Uterus (tissue), 4 donors: Measurements from ENCODE around the gene ZNF287. TPM values are rescaled to one million over a fixed set of nuclear protein-coding genes. Genes with fewer than 3 reads are reported as not detected.
"Not testable (repeated sequence)": the region's sequence is repeated elsewhere in the genome, so short reads cannot be mapped to it uniquely, and the experiment has no call there.

Source experiments
- DNase-seq, 2 donors: peaks; one replicate each; pipeline ENCODE4 v3.0.0-alpha.2; 2019 to 2020
- H3K27ac ChIP-seq, 2 donors: fragments of 200-600 bp; sonication (generic); 1 replicate in 1 of 2; 2 replicates in 1 of 2; pipeline ENCODE4 v1.5.1; 2016 to 2018
- H3K27me3 ChIP-seq, 2 donors: fragments of 200-600 bp; sonication (generic); one replicate each; pipeline ENCODE4 v1.5.1; 2018 to 2019; ENCODE audit warnings: control low read depth in 1 of 2
- H3K36me3 ChIP-seq, 2 donors: fragments of 200-600 bp; sonication (generic); one replicate each; pipeline ENCODE4 v1.5.1; 2019; ENCODE audit warnings: control low read depth in 1 of 2
- H3K4me1 ChIP-seq, 2 donors: fragments of 200-600 bp; sonication (generic); one replicate each; pipeline ENCODE4 v1.5.1; 2018 to 2019; ENCODE audit warnings: control low read depth in 1 of 2
- H3K4me3 ChIP-seq, 2 donors: fragments of 200-600 bp; sonication (generic); 1 replicate in 1 of 2; 2 replicates in 1 of 2; pipeline ENCODE4 v1.5.1; 2018 to 2019; ENCODE audit warnings: mild to moderate bottlenecking in 1 of 2
- H3K9me3 ChIP-seq, 2 donors: fragments of 200-600 bp; sonication (generic); one replicate each; pipeline ENCODE4 v1.5.1; 2019; ENCODE audit warnings: control low read depth in 1 of 2
- POLR2A ChIP-seq, 2 donors: fragments of 450-650 bp; IDR thresholded peaks; one replicate each; pipeline ENCODE4 v1.6.1; 2016; ENCODE audit warnings: antibody characterized with exemption in 2 of 2, mild to moderate bottlenecking in 1 of 2, moderate library complexity in 1 of 2
- intact Hi-C: fragments of 100-400 bp; cut with DNase I; formaldehyde crosslinking; loops from one replicate; pipeline ENCODE4 v1.15.1; 2023; ENCODE audit warnings: low total_unique reads
- total RNA-seq, 4 donors: library from RNA; depleted of rRNA in 3 of 4; stranded (reverse); fragments of >200 nt in 3 of 4; gene quantifications; one replicate each; pipeline versions ENCODE4 v1.1.0 to v1.2.4, GENCODE V29; 2014 to 2023
- TF ChIP-seq, protein P1 (sequence below), 4 experiments: fragments of 200-600 bp in 2 of 4; fragments of 450-650 bp in 2 of 4; sonication (generic) in 2 of 4; IDR thresholded peaks; one replicate each; pipeline ENCODE4 v1.5.1; 2016 to 2019; ENCODE audit warnings: antibody characterized with exemption in 4 of 4, mild to moderate bottlenecking in 2 of 4, moderate library complexity in 1 of 4
- donor health status: DM: yes; HTN: yes; CAD: no.

The ZNF287 gene
- total RNA-seq, 4 donors from 2014 or later: 4.6 to 29.5 (median 5.4) TPM

DNA sequence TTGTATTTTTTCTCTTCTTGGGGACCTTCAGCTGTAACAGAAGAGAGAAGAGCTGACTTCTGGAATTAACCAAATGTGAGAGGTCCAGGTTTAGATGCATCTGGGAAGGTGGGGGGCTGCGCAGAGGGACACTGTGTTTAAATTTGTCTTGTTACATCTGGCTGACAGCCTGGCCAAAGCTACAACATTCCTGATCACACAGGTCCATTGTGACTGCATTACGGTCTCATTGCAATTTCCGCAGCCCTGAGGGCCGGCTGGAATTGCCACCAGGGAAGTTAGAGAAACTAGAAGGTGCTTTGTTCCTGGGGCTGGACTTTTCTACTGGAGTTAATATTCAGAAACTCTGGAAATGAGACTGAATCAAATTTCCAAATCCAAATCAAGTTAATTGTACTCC, 39.1 kb downstream of the ZNF287 start:
- H3K9me3 ChIP-seq: no peaks in the 10 kb centered on the region
- no peaks in the 10 kb centered on the region for H3K36me3 ChIP-seq
- TF ChIP-seq POLR2A (IDR thresholded peaks at IDR 0.05): no peak
- TF ChIP-seq, protein P1, sequence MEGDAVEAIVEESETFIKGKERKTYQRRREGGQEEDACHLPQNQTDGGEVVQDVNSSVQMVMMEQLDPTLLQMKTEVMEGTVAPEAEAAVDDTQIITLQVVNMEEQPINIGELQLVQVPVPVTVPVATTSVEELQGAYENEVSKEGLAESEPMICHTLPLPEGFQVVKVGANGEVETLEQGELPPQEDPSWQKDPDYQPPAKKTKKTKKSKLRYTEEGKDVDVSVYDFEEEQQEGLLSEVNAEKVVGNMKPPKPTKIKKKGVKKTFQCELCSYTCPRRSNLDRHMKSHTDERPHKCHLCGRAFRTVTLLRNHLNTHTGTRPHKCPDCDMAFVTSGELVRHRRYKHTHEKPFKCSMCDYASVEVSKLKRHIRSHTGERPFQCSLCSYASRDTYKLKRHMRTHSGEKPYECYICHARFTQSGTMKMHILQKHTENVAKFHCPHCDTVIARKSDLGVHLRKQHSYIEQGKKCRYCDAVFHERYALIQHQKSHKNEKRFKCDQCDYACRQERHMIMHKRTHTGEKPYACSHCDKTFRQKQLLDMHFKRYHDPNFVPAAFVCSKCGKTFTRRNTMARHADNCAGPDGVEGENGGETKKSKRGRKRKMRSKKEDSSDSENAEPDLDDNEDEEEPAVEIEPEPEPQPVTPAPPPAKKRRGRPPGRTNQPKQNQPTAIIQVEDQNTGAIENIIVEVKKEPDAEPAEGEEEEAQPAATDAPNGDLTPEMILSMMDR (IDR thresholded peaks at IDR 0.05): no peak
- H3K27ac ChIP-seq: no peak overlapping the region
- no peaks in the 10 kb centered on the region for H3K27me3 ChIP-seq
- H3K4me3 ChIP-seq: no peak overlapping the region
- intact Hi-C loops: no loop called here
- DNase-seq: no peak
- H3K4me1 ChIP-seq: no peaks in the 10 kb centered on the region

- Histone ChIP-seq H3K4me1 (no peaks in the 10 kb centered on the region), H3K9me3 (no peaks in the 10 kb centered on the region), H3K27me3 (no peaks in the 10 kb centered on the region), H3K4me3 (no peak overlapping the region), H3K27ac (no peak overlapping the region), H3K36me3 (no peaks in the 10 kb centered on the region)
- DNase-seq: no peak
- no peak for TF ChIP-seq POLR2A (IDR thresholded peaks at IDR 0.05)
- intact Hi-C loops: no loop called here
Measured at GRCh38 chr17:16527298-16527697, 41.7 kb downstream of the ZNF287 start.

DNA sequence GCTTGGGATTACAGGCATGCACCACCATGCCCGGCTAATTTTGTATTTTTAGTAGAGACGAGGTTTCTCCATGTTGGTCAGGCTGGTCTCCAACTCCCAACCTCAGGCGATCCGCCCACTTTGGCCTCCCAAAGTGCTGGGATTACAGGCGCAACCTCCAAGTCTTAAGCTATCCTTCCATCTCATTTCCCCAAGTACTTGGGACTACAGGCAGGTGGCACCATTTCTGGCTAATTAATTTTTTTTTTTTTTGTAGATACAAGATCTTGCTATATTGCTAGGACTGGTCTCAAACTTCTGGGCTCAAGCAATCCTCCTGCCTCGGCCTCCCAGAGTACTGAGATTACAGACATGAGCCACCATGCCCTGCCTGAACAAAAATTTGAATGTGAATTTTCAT, 43.4 kb downstream of the ZNF287 start:
- intact Hi-C loops, H3K36me3 ChIP-seq, H3K4me3 ChIP-seq, H3K27me3 ChIP-seq, H3K27ac ChIP-seq, H3K4me1 ChIP-seq, H3K9me3 ChIP-seq, DNase-seq: not testable (repeated sequence)

- Histone ChIP-seq H3K27me3 (no peaks in the 10 kb centered on the region), H3K4me3 (no peak overlapping the region), H3K4me1 (no peaks in the 10 kb centered on the region), H3K27ac (peak overlapping the region; percentile 42 to 52), H3K36me3 (no peaks in the 10 kb centered on the region), H3K9me3 (no peaks in the 10 kb centered on the region)
- DNase-seq: peak; percentile 78 to 84
- TF ChIP-seq POLR2A (IDR thresholded peaks at IDR 0.05): no peak
- TF ChIP-seq, protein P1 (IDR thresholded peaks at IDR 0.05): peak; percentile 91 to 94 (median 92)
- intact Hi-C loops: loop anchor here (1.0 kb wide), 1 partner anchor 68 kb away; no protein-coding TSS in a partner anchor
Measured at GRCh38 chr17:16521070-16521727, 47.8 kb downstream of the ZNF287 start.

GRCh38 chr17:16519021-16519420, 50.0 kb downstream of the ZNF287 start:
- Histone ChIP-seq H3K27ac (no peak overlapping the region), H3K36me3 (no peaks in the 10 kb centered on the region), H3K4me1 (no peaks in the 10 kb centered on the region), H3K9me3 (no peaks in the 10 kb centered on the region), H3K4me3 (no peak overlapping the region), H3K27me3 (no peaks in the 10 kb centered on the region)
- TF ChIP-seq, protein P1 (IDR thresholded peaks at IDR 0.05): no peak
- TF ChIP-seq POLR2A (IDR thresholded peaks at IDR 0.05): no peak
- intact Hi-C loops: no loop called here
- no peak for DNase-seq

DNA sequence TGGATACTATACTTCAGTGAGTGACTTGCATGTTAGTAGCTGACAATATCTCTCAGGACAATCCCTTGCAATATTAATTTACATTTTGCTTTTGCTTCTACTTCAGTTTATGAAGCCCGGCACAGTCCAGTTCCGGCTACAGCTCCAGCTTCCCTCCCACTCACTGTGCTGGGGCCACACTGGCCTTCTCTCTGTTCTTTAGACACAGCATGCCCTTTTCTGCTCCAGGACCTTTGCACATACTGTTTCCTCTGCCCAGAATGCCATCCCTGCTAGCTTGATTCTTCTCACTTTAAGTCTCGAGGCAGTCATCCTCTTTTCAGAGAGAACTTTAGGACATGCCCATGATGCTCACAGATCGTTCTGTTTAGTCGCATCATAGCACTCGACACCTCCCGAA, 51.5 kb downstream of the ZNF287 start:
- Histone ChIP-seq H3K27me3 (no peaks in the 10 kb centered on the region), H3K4me1 (no peaks in the 10 kb centered on the region), H3K9me3 (no peaks in the 10 kb centered on the region), H3K36me3 (no peaks in the 10 kb centered on the region), H3K27ac (peak overlapping the region in 1 of 2 donors; percentile 77), H3K4me3 (no peak overlapping the region)
- DNase-seq: no peak
- TF ChIP-seq, protein P1 (IDR thresholded peaks at IDR 0.05): no peak
- no peak for TF ChIP-seq POLR2A (IDR thresholded peaks at IDR 0.05)
- intact Hi-C loops: no loop called here
